GM18507 (cell line): ENCODE data around the gene GRIA4.

ENCODE experiments used
- DNase-seq: peaks from one replicate; pipeline ENCODE4 v3.0.0; 2011; ENCODE audit warnings: low read depth; ENCODE audit not compliant: insufficient read length; ENCODE audit errors: extremely low spot score
- FAIRE-seq: peaks from 2 replicates; lab custom pipeline; 2011; peaks lifted over from hg19 to GRCh38; lab: Jason Lieb, UNC

Gene GRIA4

GRCh38 chr11:106021181-106021966 lies 411.5 kb downstream of the GRIA4 start:
- DNase-seq: no peak
- peak; percentile 51 for FAIRE-seq

- FAIRE-seq (peak; percentile 99), DNase-seq (peak; percentile 89)
Observed at GRCh38 chr11:106021967-106022794, 412.3 kb downstream of the GRIA4 start, which contains the start of gene MSANTD4. TSS of gene MSANTD4 (minus strand) at chr11:106022240. CDS start at chr11:106010917, 11,323 bp downstream.

GRCh38 chr11:106022795-106023275 lies 413.0 kb downstream of the GRIA4 start:
- FAIRE-seq: no peak
- DNase-seq: no peak

- no peak for DNase-seq
- no peak for FAIRE-seq
Observed at GRCh38 chr11:106030609-106031008, 420.7 kb downstream of the GRIA4 start.

DNA sequence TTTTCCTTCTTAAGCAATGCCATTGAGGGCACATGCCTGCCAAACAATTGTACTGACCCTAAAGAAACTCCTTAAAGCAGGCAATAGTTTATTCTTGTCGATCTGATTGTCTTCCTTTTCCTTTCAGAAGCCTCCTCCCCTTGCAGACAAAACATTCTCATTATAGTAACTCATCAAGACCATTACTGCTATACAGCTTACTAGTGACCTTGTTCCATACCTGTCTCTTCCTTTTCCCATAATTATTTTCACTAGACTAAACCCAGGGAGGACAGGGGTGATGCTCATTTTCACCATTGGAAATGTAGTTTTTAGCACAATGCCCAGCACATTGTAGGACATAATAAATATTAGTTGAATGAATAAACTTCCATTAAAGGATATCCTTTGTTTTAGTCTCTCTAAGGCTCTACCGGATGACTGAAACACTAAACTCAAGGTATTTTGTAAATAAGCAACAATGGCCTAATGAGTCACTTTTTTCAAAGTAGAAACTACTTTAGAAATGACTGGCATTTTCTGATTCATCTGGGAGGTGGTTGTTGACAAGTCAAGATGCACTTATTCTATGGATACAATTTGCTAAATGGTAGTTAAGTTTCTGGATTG lies 421.4 kb downstream of the GRIA4 start:
- FAIRE-seq: no peak
- DNase-seq: no peak
